DMS 273 (cell line): ENCODE results near the gene C6orf15.
A peak's percentile ranks its signal among the peaks of the same experiment; 100 is the strongest.

Experiments used
- DNase-seq: peaks from one replicate; lab custom pipeline; 2025; ENCODE audit not compliant: unreplicated experiment; lab: John Stamatoyannopoulos, UW

The C6orf15 gene

GRCh38 chr6:31112478-31112877 lies at the start of gene C6orf15:
Gene C6orf15 (minus strand): TSS chr6:31112575. CDS start chr6:31112555, 20 bp downstream.
- no peak for DNase-seq

- DNase-seq, result no peak
Measured at GRCh38 chr6:31161216-31162126, 49.1 kb upstream of the C6orf15 start.

GRCh38 chr6:31158863-31159855 lies 46.8 kb upstream of the C6orf15 start:
- DNase-seq, result peak; percentile 54

GRCh38 chr6:31158140-31158862 lies 45.9 kb upstream of the C6orf15 start, which contains the start of gene TCF19:
Gene TCF19 (plus strand): TSS chr6:31158589. CDS start chr6:31159470, 881 bp downstream.
- DNase-seq, result peak; percentile 99

GRCh38 chr6:31157513-31158139 lies 45.3 kb upstream of the C6orf15 start, which contains the start of gene CCHCR1:
Gene CCHCR1 (minus strand): TSS chr6:31157802. CDS start chr6:31157600, 202 bp downstream.
- no peak for DNase-seq

GRCh38 chr6:31156641-31157040 lies 44.3 kb upstream of the C6orf15 start:
- no peak for DNase-seq

GRCh38 chr6:31154436-31154835 lies 42.1 kb upstream of the C6orf15 start:
- no peak for DNase-seq

GRCh38 chr6:31152781-31153180 lies 40.4 kb upstream of the C6orf15 start:
- DNase-seq, result no peak

- no peak for DNase-seq
Measured at GRCh38 chr6:31149827-31150447, 37.6 kb upstream of the C6orf15 start.

GRCh38 chr6:31145386-31145785 lies 33.0 kb upstream of the C6orf15 start:
- DNase-seq, result no peak

GRCh38 chr6:31144970-31145340 lies 32.6 kb upstream of the C6orf15 start:
- DNase-seq, result no peak

- no peak for DNase-seq
Measured at GRCh38 chr6:31144296-31144969, 32.1 kb upstream of the C6orf15 start.

- no peak for DNase-seq
Measured at GRCh38 chr6:31143148-31143547, 30.8 kb upstream of the C6orf15 start.

GRCh38 chr6:31142361-31142761 lies 30.0 kb upstream of the C6orf15 start:
- peak; percentile 14 for DNase-seq

GRCh38 chr6:31140643-31141042 lies 28.3 kb upstream of the C6orf15 start:
- no peak for DNase-seq

GRCh38 chr6:31139599-31139998 lies 27.2 kb upstream of the C6orf15 start:
- no peak for DNase-seq

GRCh38 chr6:31138982-31139381 lies 26.6 kb upstream of the C6orf15 start, which contains the start of gene PSORS1C2:
Gene PSORS1C2 (minus strand): TSS chr6:31139066. CDS start chr6:31139026, 40 bp downstream.
- no peak for DNase-seq

GRCh38 chr6:31135710-31136109 lies 23.3 kb upstream of the C6orf15 start:
- no peak for DNase-seq

- DNase-seq, result no peak
Measured at GRCh38 chr6:31132806-31133205, 20.4 kb upstream of the C6orf15 start.
